Neuronal stem cell (in vitro differentiated cells): Measurements from ENCODE around the gene PPP1CA.

ENCODE experiments used
- DNase-seq: peaks from one replicate; pipeline ENCODE4 v3.0.0-alpha.2; 2013; ENCODE audit warnings: low spot score
- H2AFZ ChIP-seq: one replicate; pipeline ENCODE4 v1.6.1; 2013; ENCODE audit warnings: mild to moderate bottlenecking, low read length, inconsistent platforms
- H2AK5ac ChIP-seq: 2 replicates; pipeline ENCODE4 v1.6.1; 2013; ENCODE audit warnings: low read depth, mild to moderate bottlenecking, inconsistent platforms, low read length, moderate library complexity, mixed read lengths
- H2BK120ac ChIP-seq: 2 replicates; pipeline ENCODE4 v1.6.1; 2013; ENCODE audit warnings: low read depth, mild to moderate bottlenecking, inconsistent platforms, low read length, moderate library complexity, mixed read lengths
- H2BK12ac ChIP-seq: one replicate; pipeline ENCODE4 v1.6.1; 2013; ENCODE audit warnings: low read length, inconsistent platforms
- H2BK15ac ChIP-seq: 2 replicates; pipeline ENCODE4 v1.6.1; 2013; ENCODE audit warnings: mild to moderate bottlenecking, low read length, inconsistent platforms, mixed read lengths
- H2BK5ac ChIP-seq: one replicate; pipeline ENCODE4 v1.6.1; 2013; ENCODE audit warnings: inconsistent platforms, mild to moderate bottlenecking, low read length, moderate library complexity
- H3K14ac ChIP-seq: one replicate; pipeline ENCODE4 v1.6.1; 2013; ENCODE audit warnings: low read length, inconsistent platforms
- H3K18ac ChIP-seq: 2 replicates; pipeline ENCODE4 v1.6.1; 2013; ENCODE audit warnings: low read length, inconsistent platforms
- H3K23ac ChIP-seq: 2 replicates; pipeline ENCODE4 v1.6.1; 2013; ENCODE audit warnings: low read depth, mild to moderate bottlenecking, mixed read lengths, low read length, inconsistent platforms; ENCODE audit not compliant: poor library complexity
- H3K27ac ChIP-seq: replicated peaks from 3 replicates; pipeline ENCODE4 v1.5.1; 2013; ENCODE audit warnings: low read length, inconsistent platforms
- H3K27me3 ChIP-seq, 3 experiments: 2 replicates each; pipeline ENCODE4 v1.6.1; 2013; ENCODE audit warnings: low read length in 3 of 3, mild to moderate bottlenecking in 2 of 3, inconsistent platforms in 1 of 3, low read depth in 1 of 3, mixed read lengths in 1 of 3, moderate library complexity in 1 of 3; ENCODE audit not compliant: control insufficient read depth in 3 of 3, insufficient read depth in 3 of 3
- H3K36me3 ChIP-seq, 2 donors: replicated peaks in 1 of 2; 2 replicates each; pipeline ENCODE4 v1.6.1; 2013; ENCODE audit warnings: low read length in 2 of 2; ENCODE audit not compliant: control insufficient read depth in 2 of 2, insufficient read depth in 2 of 2
- H3K4ac ChIP-seq: 2 replicates; pipeline ENCODE4 v1.6.1; 2013; ENCODE audit warnings: inconsistent platforms, mild to moderate bottlenecking, low read length, moderate library complexity
- H3K4me1 ChIP-seq, 2 donors: 1 replicate in 1 of 2; 2 replicates in 1 of 2; pipeline ENCODE4 v1.6.1; 2013; ENCODE audit warnings: low read length in 2 of 2, low read depth in 1 of 2; ENCODE audit not compliant: control insufficient read depth in 2 of 2, insufficient read depth in 1 of 2
- H3K4me2 ChIP-seq: one replicate; pipeline ENCODE4 v1.6.1; 2013; ENCODE audit warnings: mild to moderate bottlenecking, low read length, inconsistent platforms; ENCODE audit not compliant: insufficient read depth, poor library complexity, severe bottlenecking
- H3K4me3 ChIP-seq, 2 donors: 2 replicates each; pipeline ENCODE4 v1.5.1; 2013; ENCODE audit warnings: low read length in 2 of 2, mild to moderate bottlenecking in 2 of 2, inconsistent platforms in 1 of 2, moderate library complexity in 1 of 2
- H3K79me1 ChIP-seq: one replicate; pipeline ENCODE4 v1.6.1; 2013; ENCODE audit warnings: low read depth, mild to moderate bottlenecking, inconsistent platforms, low read length, moderate library complexity
- H3K9ac ChIP-seq: one replicate; pipeline ENCODE4 v1.6.1; 2013; ENCODE audit warnings: mild to moderate bottlenecking, low read depth, low read length, inconsistent platforms; ENCODE audit not compliant: poor library complexity
- H3K9me3 ChIP-seq, 2 donors: replicated peaks in 1 of 2; 2 replicates each; pipeline versions ENCODE3 to v1.6.1; 2013; ENCODE audit warnings: low read length in 2 of 2, mild to moderate bottlenecking in 2 of 2, inconsistent platforms in 1 of 2, low read depth in 1 of 2, mixed read lengths in 1 of 2, moderate library complexity in 1 of 2; ENCODE audit not compliant: control insufficient read depth in 2 of 2, insufficient read depth in 1 of 2
- H4K8ac ChIP-seq: one replicate; pipeline ENCODE4 v1.6.1; 2013; ENCODE audit warnings: low read depth, mild to moderate bottlenecking, inconsistent platforms, low read length, moderate library complexity
- H4K91ac ChIP-seq: one replicate; pipeline ENCODE4 v1.6.1; 2013; ENCODE audit warnings: low read length, low read depth, mild to moderate bottlenecking, inconsistent platforms; ENCODE audit not compliant: poor library complexity
- WGBS, 2 donors: extraction: QIAGEN DNeasy Blood & Tissue Kit; methylation state at CpG; one replicate each; pipeline ENCODE4 v1.1.7; 2013; ENCODE audit warnings: missing lambda C conversion rate in 2 of 2, mixed read lengths in 1 of 2; ENCODE audit not compliant: insufficient read length in 2 of 2, insufficient replicate concordance in 1 of 2; ENCODE audit errors: extremely low coverage in 2 of 2; 5-methylcytosine and 5-hydroxymethylcytosine counted together

The PPP1CA gene

GRCh38 chr11:67365736-67366444, 35.8 kb downstream of the PPP1CA start:
- no peak overlapping the region for H3K23ac ChIP-seq
- no peak overlapping the region for H2AK5ac ChIP-seq
- no peak for DNase-seq
- no peak overlapping the region for H2BK12ac ChIP-seq
- H3K9ac ChIP-seq: no peak overlapping the region
- H2AFZ ChIP-seq: no peak overlapping the region
- H3K18ac ChIP-seq: no peak overlapping the region
- H3K27me3 ChIP-seq: peaks cover 0 to 3% (median 0%) of the 10 kb centered on the region in 3 experiments
- no peak overlapping the region for H3K4me3 ChIP-seq
- H3K4me1 ChIP-seq: peaks cover 6 to 8% of the 10 kb centered on the region in 2 donors
- no peak overlapping the region for H2BK5ac ChIP-seq
- no peak overlapping the region for H3K27ac ChIP-seq
- H3K79me1 ChIP-seq: peaks cover 2% of the 10 kb centered on the region
- H4K8ac ChIP-seq: no peak overlapping the region
- no peak overlapping the region for H3K4me2 ChIP-seq
- peaks cover 2 to 17% of the 10 kb centered on the region in 2 donors for H3K36me3 ChIP-seq
- H3K9me3 ChIP-seq: no peaks in the 10 kb centered on the region
- no peak overlapping the region for H4K91ac ChIP-seq
- no peak overlapping the region for H2BK120ac ChIP-seq
- H3K4ac ChIP-seq: no peak overlapping the region
- H3K14ac ChIP-seq: no peak overlapping the region
- no peak overlapping the region for H2BK15ac ChIP-seq
- no CpG with 5 or more reads among the region's 14 CpGs for WGBS, 2 donors

- DNase-seq: no peak
- no peak overlapping the region for H2BK120ac ChIP-seq
- H2BK5ac ChIP-seq: no peak overlapping the region
- no peak overlapping the region for H2BK12ac ChIP-seq
- H3K9me3 ChIP-seq: no peaks in the 10 kb centered on the region
- H3K23ac ChIP-seq: peak overlapping the region; percentile 59
- H3K4me2 ChIP-seq: no peak overlapping the region
- H2AFZ ChIP-seq: no peak overlapping the region
- H2BK15ac ChIP-seq: peak overlapping the region; percentile 8
- H3K9ac ChIP-seq: no peak overlapping the region
- no peak overlapping the region for H4K91ac ChIP-seq
- no peak overlapping the region for H3K4ac ChIP-seq
- no peak overlapping the region for H3K27ac ChIP-seq
- peaks cover 2 to 17% of the 10 kb centered on the region in 2 donors for H3K36me3 ChIP-seq
- no CpG with 5 or more reads among the region's 24 CpGs for WGBS, 2 donors
- H4K8ac ChIP-seq: no peak overlapping the region
- no peak overlapping the region for H3K14ac ChIP-seq
- peak overlapping the region; percentile 27 for H3K18ac ChIP-seq
- no peak overlapping the region for H2AK5ac ChIP-seq
- peaks cover 1% of the 10 kb centered on the region for H3K79me1 ChIP-seq
- H3K4me3 ChIP-seq: no peak overlapping the region
- peaks cover 0 to 3% (median 0%) of the 10 kb centered on the region in 3 experiments for H3K27me3 ChIP-seq
- peaks cover 0 to 2% of the 10 kb centered on the region in 2 donors for H3K4me1 ChIP-seq
Measured at GRCh38 chr11:67364783-67365722, 36.6 kb downstream of the PPP1CA start.

GRCh38 chr11:67364169-67364568, 37.5 kb downstream of the PPP1CA start:
- Histone ChIP-seq H2BK5ac (no peak overlapping the region), H3K79me1 (no peaks in the 10 kb centered on the region), H3K4me2 (no peak overlapping the region), H2AK5ac (no peak overlapping the region), H3K27ac (no peak overlapping the region), H3K9ac (no peak overlapping the region), H2BK12ac (no peak overlapping the region), H3K4me3 (no peak overlapping the region), H3K4me1 (peaks cover 0 to 1% of the 10 kb centered on the region in 2 donors), H3K27me3 (no peaks in the 10 kb centered on the region), H3K23ac (no peak overlapping the region), H3K4ac (no peak overlapping the region), H2BK15ac (no peak overlapping the region), H3K18ac (no peak overlapping the region), H2AFZ (no peak overlapping the region), H3K14ac (no peak overlapping the region), H4K8ac (no peak overlapping the region), H4K91ac (no peak overlapping the region), H3K9me3 (no peaks in the 10 kb centered on the region), H2BK120ac (no peak overlapping the region), H3K36me3 (peaks cover 2 to 17% of the 10 kb centered on the region in 2 donors)
- WGBS, 2 donors: no CpG with 5 or more reads among the region's 3 CpGs
- no peak for DNase-seq
